Bronchial epithelial cell (primary cell): ENCODE data around the gene MYOZ3. TPM values are rescaled to one million over a fixed set of nuclear protein-coding genes. Genes with fewer than 3 reads are reported as not detected.
A peak's percentile ranks its signal among the peaks of the same experiment; 100 is the strongest.

Experiments
- DNase-seq: peaks from one replicate; pipeline ENCODE4 v3.0.0-alpha.2; 2010; ENCODE audit warnings: low read depth
- FAIRE-seq: peaks from 2 replicates; lab custom pipeline; 2011; peaks lifted over from hg19 to GRCh38; lab: Jason Lieb, UNC
- H3K27me3 ChIP-seq: 2 replicates; pipeline ENCODE4 v1.5.1; 2011; ENCODE audit warnings: low read length; ENCODE audit not compliant: control insufficient read depth, insufficient read depth
- H3K36me3 ChIP-seq: 2 replicates; pipeline ENCODE4 v1.5.1; 2011; ENCODE audit warnings: low read length; ENCODE audit not compliant: control insufficient read depth, insufficient read depth
- H3K4me3 ChIP-seq: 2 replicates; pipeline ENCODE4 v1.5.1; 2011; ENCODE audit warnings: mild to moderate bottlenecking, low read depth, low read length, control low read depth
- total RNA-seq: library from RNA; depleted of rRNA; stranded (reverse); fragments of >200 nt; gene quantifications from 2 replicates; pipeline ENCODE4 v1.2.1, GENCODE V29; 2014
- TF ChIP-seq, protein P1 (sequence below): IDR thresholded peaks from 2 replicates; pipeline ENCODE4 v1.5.1; 2011; ENCODE audit warnings: mild to moderate bottlenecking, moderate library complexity, low read length, control low read depth, inconsistent platforms; ENCODE audit not compliant: insufficient read depth, severe bottlenecking

Gene MYOZ3
- total RNA-seq, 1 donor from 2014 or later, result not detected

DNA sequence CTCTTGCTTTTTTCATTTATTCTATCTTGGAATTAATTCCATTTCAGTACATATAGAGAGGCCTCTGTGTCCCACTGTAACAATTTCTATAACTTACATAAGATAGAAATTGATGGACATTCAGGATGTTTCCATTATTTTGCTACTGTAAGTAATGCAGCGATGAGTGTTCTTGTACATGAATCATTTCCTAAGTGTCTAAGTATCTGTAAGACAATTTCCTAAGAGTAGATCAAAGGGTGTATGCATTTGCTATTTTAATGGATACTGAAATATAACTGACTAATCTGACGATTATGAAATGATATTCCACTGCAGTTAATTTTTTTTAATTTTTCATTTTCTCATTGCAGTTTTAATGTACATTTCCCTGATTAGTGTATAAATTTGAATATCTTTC, 62.8 kb downstream of the MYOZ3 start:
- TF ChIP-seq, protein P1, sequence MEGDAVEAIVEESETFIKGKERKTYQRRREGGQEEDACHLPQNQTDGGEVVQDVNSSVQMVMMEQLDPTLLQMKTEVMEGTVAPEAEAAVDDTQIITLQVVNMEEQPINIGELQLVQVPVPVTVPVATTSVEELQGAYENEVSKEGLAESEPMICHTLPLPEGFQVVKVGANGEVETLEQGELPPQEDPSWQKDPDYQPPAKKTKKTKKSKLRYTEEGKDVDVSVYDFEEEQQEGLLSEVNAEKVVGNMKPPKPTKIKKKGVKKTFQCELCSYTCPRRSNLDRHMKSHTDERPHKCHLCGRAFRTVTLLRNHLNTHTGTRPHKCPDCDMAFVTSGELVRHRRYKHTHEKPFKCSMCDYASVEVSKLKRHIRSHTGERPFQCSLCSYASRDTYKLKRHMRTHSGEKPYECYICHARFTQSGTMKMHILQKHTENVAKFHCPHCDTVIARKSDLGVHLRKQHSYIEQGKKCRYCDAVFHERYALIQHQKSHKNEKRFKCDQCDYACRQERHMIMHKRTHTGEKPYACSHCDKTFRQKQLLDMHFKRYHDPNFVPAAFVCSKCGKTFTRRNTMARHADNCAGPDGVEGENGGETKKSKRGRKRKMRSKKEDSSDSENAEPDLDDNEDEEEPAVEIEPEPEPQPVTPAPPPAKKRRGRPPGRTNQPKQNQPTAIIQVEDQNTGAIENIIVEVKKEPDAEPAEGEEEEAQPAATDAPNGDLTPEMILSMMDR, result no peak
- DNase-seq (peak; percentile 42), FAIRE-seq (no peak)
- Histone ChIP-seq H3K4me3 (no peak overlapping the region), H3K36me3 (peaks cover 7% of the 10 kb centered on the region), H3K27me3 (no peaks in the 10 kb centered on the region)

Other genes starting within 250 kb of the MYOZ3 start
- 1.1 and 3.8 TPM in 2 replicates for gene CD74, start 248.3 kb upstream of the MYOZ3 start, total RNA-seq
- gene RPS14, start 211.5 kb upstream of the MYOZ3 start, total RNA-seq, result 5,672 and 8,789 TPM in 2 replicates
- gene NDST1, start 153.1 kb upstream of the MYOZ3 start, total RNA-seq, result 17.1 and 33.3 TPM in 2 replicates
- 1.3 and 2.2 TPM in 2 replicates for gene SYNPO, start 20.6 kb upstream of the MYOZ3 start, total RNA-seq
- gene RBM22, start 39.8 kb downstream of the MYOZ3 start, total RNA-seq, result 13.7 and 16.4 TPM in 2 replicates
- 23.7 and 27.5 TPM in 2 replicates for gene DCTN4, start 97.8 kb downstream of the MYOZ3 start, total RNA-seq
- 3.4 and 3.7 TPM in 2 replicates for gene SMIM3, start 117.5 kb downstream of the MYOZ3 start, total RNA-seq
- not detected in 2 replicates for gene IRGM, start 185.3 kb downstream of the MYOZ3 start, total RNA-seq
- gene ZNF300, start 243.7 kb downstream of the MYOZ3 start, total RNA-seq, result 3.1 and 4.7 TPM in 2 replicates